Aorta (tissue), 5 donors: Measurements from ENCODE around the gene KIF18B. TPM values are rescaled to one million over a fixed set of nuclear protein-coding genes. Genes with fewer than 3 reads are reported as not detected.
A peak's percentile ranks its signal among the peaks of the same experiment; 100 is the strongest.

Experiments
- ATAC-seq: fragments of 200-7000 bp; cut with Tn5 transposase; one replicate; pipeline ENCODE4 v1.9.1; 2022; ENCODE audit warnings: moderate library complexity; ENCODE audit not compliant: low FRiP score
- DNase-seq, 2 donors: peaks; one replicate each; pipeline ENCODE4 v3.0.0-alpha.2; 2020
- H3K27ac ChIP-seq, 2 donors: one replicate each; pipeline ENCODE4 v1.5.1; 2013; ENCODE audit warnings: low read length in 2 of 2, mild to moderate bottlenecking in 2 of 2, moderate library complexity in 2 of 2, control low read depth in 1 of 2, inconsistent platforms in 1 of 2, low read depth in 1 of 2
- H3K27me3 ChIP-seq, 2 donors: one replicate each; pipeline ENCODE4 v1.6.1; 2013; ENCODE audit warnings: control low read depth in 1 of 2, low read length in 1 of 2, mild to moderate bottlenecking in 1 of 2, moderate library complexity in 1 of 2; ENCODE audit not compliant: insufficient read depth in 2 of 2, control insufficient read depth in 1 of 2
- H3K36me3 ChIP-seq, 2 donors: one replicate each; pipeline ENCODE4 v1.6.1; 2013; ENCODE audit warnings: control low read depth in 1 of 2, low read length in 1 of 2, mild to moderate bottlenecking in 1 of 2; ENCODE audit not compliant: insufficient read depth in 2 of 2, control insufficient read depth in 1 of 2
- H3K4me1 ChIP-seq, 2 donors: one replicate each; pipeline ENCODE4 v1.6.1; 2013; ENCODE audit warnings: low read length in 2 of 2, control low read depth in 1 of 2, mild to moderate bottlenecking in 1 of 2, moderate library complexity in 1 of 2; ENCODE audit not compliant: insufficient read depth in 2 of 2, control insufficient read depth in 1 of 2
- H3K4me3 ChIP-seq, 2 donors: one replicate each; pipeline ENCODE4 v1.5.1; 2013; ENCODE audit warnings: low read length in 2 of 2, control low read depth in 1 of 2, mild to moderate bottlenecking in 1 of 2
- H3K9me3 ChIP-seq: one replicate; pipeline ENCODE4 v1.6.1; 2013; ENCODE audit warnings: mild to moderate bottlenecking, low read length; ENCODE audit not compliant: control insufficient read depth
- WGBS, 2 donors: extraction: QIAGEN DNeasy Blood & Tissue Kit; methylation state at CpG; one replicate each; pipeline ENCODE4 v1.1.7; 2013; 5-methylcytosine and 5-hydroxymethylcytosine counted together
- intact Hi-C, 2 donors: fragments of 100-400 bp; cut with DNase I; formaldehyde crosslinking; loops; one replicate each; pipeline versions ENCODE4 v1.14.2 to v1.15.0; 2022
- polyA plus RNA-seq, 2 donors: library from polyadenylated mRNA; stranded (reverse); fragments of 200-250 nt; gene quantifications; one replicate each; pipeline ENCODE4 v1.2.3, GENCODE V29; 2013
- total RNA-seq, 2 donors: library from RNA; stranded (reverse); fragmentation: NEBNext Ultra II Directional; extraction: Animal tissue kit (Norgen Biotek cat#: 25700); gene quantifications; one replicate each; pipeline ENCODE4 v1.2.1, GENCODE V29; 2021
- donor health status: healthy with polysubstance abuse.
- donor health status: Bipolar disorder and iron deficiency.
- donor health status: DM: no; HTN: no; CAD: no.
- donor health status: DM: no; HTN: no; CAD: no.
- donor health status: DM: yes; HTN: yes; CAD: no.

KIF18B gene
- total and polyA plus RNA-seq, 4 donors: 0.05 to 1.7 (median 0.16) TPM; not detected in 1

GRCh38 chr17:44982113-44982702, 34.6 kb upstream of the KIF18B start:
- intact Hi-C loops: no loop called here
- Histone ChIP-seq H3K27me3 (no peaks in the 10 kb centered on the region), H3K4me3 (no peak overlapping the region), H3K36me3 (no peaks in the 10 kb centered on the region), H3K4me1 (no peaks in the 10 kb centered on the region), H3K9me3 (no peaks in the 10 kb centered on the region), H3K27ac (no peak overlapping the region)
- DNase-seq (no peak), ATAC-seq (no peak)
- 94 to 98% methylated on average over 3 of the region's 3 CpGs for WGBS, 2 donors

DNA sequence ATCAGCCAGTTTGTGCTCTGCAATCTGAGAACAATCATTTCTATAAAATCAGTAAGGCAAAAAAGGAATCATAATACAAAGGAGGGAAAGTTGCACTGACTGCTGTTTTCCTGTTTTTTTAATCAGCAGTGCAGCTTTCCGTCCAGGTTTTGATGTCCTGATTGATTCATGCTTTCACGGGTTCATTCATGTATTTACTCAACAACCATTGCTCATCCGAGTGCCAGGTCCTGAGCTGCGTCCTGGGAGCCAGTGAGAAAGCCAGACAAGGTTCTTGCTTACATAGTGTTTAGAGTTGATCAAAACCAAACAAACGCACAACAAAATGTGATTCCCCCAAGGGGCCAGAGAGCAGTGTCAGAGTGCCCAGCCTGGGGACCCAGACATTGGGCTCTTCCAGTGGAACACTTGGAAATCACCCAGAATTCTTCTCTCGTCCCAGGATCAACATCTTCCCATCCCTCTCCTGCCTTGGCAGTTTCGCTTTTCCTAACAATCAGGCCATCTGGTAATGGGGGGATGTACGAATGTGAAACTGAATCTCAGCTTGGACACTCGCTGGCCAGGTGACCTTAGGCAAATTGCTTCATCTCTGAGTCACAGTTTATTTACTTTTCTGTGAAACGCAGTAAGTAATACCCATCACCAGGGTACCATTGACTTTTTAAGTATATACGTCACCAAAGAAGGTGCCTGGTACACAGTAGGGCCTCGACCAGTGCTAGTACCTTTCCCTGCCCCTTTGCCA, 33.8 kb upstream of the KIF18B start:
- no peak overlapping the region for H3K27ac ChIP-seq
- DNase-seq (no peak), ATAC-seq (no peak)
- H3K9me3 ChIP-seq: no peaks in the 10 kb centered on the region
- WGBS, 2 donors: 59 to 71% methylated on average over 12 of the region's 12 CpGs
- H3K4me3 ChIP-seq: no peak overlapping the region
- H3K36me3 ChIP-seq: no peaks in the 10 kb centered on the region
- H3K4me1 ChIP-seq: no peaks in the 10 kb centered on the region
- H3K27me3 ChIP-seq: no peaks in the 10 kb centered on the region
- intact Hi-C loops: no loop called here

GRCh38 chr17:44979426-44979995, 31.9 kb upstream of the KIF18B start:
- no peak for DNase-seq
- Histone ChIP-seq H3K4me1 (no peaks in the 10 kb centered on the region), H3K4me3 (no peak overlapping the region), H3K27ac (no peak overlapping the region), H3K27me3 (no peaks in the 10 kb centered on the region), H3K9me3 (no peaks in the 10 kb centered on the region), H3K36me3 (no peaks in the 10 kb centered on the region)
- intact Hi-C loops: no loop called here
- 74 to 81% methylated on average over 9 of the region's 9 CpGs for WGBS, 2 donors
- ATAC-seq: no peak

DNA sequence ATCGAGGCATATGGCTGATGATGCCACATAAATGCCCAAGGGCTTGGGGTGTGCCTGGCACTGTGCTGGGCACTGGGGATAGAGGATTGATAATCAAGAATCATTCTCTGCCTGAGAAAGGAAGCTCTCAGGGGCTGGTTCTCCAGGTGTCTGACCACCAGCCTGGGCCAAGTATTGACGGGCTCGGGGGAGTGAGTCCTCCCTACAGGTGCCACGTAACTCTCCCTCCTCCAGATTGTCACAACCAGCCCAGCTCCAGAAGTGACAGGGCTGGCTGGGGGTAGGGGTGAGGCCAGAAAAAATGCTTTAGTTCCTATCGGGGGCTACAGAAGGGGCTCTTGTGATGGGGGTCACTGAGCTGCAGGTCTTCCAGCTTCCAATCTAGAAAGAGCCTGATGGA, 31.2 kb upstream of the KIF18B start:
- ATAC-seq (no peak), DNase-seq (no peak)
- no peaks in the 10 kb centered on the region for H3K36me3 ChIP-seq
- no peak overlapping the region for H3K27ac ChIP-seq
- H3K27me3 ChIP-seq: no peaks in the 10 kb centered on the region
- intact Hi-C loops: no loop called here
- H3K4me1 ChIP-seq: no peaks in the 10 kb centered on the region
- H3K4me3 ChIP-seq: no peak overlapping the region
- no peaks in the 10 kb centered on the region for H3K9me3 ChIP-seq
- 93 to 97% methylated on average over 5 of the region's 5 CpGs for WGBS, 2 donors

DNA sequence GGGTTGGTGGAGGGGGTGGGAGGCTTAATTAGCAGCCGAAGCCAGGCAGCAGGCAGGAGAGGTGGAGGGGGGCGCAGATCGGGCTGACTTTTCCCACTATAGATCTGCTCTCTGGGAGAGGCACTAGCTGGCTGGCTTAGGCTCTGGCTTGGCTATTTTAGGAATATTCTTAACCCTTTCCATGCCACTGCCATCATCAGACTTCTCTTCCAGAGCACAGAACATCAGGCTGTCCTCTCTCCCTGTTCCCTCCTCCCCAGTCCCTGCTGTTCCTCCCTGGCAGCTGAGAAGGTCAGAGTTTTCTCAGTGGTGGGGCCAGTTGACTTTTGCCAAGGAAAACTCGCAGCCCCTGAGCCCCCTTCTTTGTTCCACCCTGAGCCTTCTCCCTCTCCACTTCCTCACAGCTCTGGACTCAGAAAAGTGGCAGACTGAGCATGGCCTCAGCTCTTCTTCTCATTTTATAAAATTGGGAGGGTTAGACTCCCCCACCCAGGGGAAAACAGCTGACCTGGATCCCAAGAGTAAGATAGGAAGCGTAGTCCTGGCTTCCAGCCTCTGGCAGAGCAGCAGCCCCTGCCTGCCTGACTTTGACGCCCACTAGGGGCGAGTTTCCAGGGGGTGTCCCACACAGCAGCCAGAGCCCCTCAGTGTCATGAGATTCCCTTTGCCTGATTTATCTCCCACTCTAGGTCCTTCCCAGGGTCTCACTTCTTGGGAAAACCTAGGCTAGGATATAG, 30.4 kb upstream of the KIF18B start:
- Histone ChIP-seq H3K36me3 (no peaks in the 10 kb centered on the region), H3K9me3 (no peaks in the 10 kb centered on the region), H3K4me1 (no peaks in the 10 kb centered on the region), H3K27ac (no peak overlapping the region), H3K4me3 (no peak overlapping the region), H3K27me3 (no peaks in the 10 kb centered on the region)
- ATAC-seq (no peak), DNase-seq (no peak)
- WGBS, 2 donors: 25 to 37% methylated on average over 7 of the region's 7 CpGs
- intact Hi-C loops: no loop called here

GRCh38 chr17:44977065-44977464, 29.5 kb upstream of the KIF18B start:
- Histone ChIP-seq H3K9me3 (no peaks in the 10 kb centered on the region), H3K27ac (no peak overlapping the region), H3K27me3 (no peaks in the 10 kb centered on the region), H3K36me3 (no peaks in the 10 kb centered on the region), H3K4me1 (no peaks in the 10 kb centered on the region), H3K4me3 (no peak overlapping the region)
- DNase-seq (no peak), ATAC-seq (no peak)
- intact Hi-C loops: no loop called here
- WGBS, 2 donors: 66 to 73% methylated on average over 3 of the region's 3 CpGs

DNA sequence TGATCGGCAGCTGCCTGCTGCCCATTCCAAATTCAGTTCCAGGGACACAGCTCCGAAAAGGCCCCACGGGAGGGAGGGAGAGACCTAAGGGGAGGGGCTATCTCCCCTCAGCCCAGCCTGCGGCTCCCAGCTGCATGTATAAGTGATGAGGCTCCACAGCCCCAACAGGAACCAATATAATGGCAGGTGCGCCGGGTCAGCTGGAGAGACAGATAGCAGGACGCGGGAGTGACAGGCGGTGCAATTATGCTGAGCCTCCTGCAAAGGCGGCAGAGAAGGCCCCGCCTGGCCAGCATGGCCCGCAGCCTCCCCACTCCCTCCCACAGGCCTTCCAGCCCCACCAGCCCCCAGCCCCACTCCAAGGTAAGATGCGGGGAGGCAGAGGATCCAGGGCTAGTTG, 28.6 kb upstream of the KIF18B start:
- no peaks in the 10 kb centered on the region for H3K36me3 ChIP-seq
- intact Hi-C loops: no loop called here
- no peak overlapping the region for H3K27ac ChIP-seq
- H3K4me3 ChIP-seq: no peak overlapping the region
- H3K4me1 ChIP-seq: no peaks in the 10 kb centered on the region
- no peaks in the 10 kb centered on the region for H3K9me3 ChIP-seq
- no peaks in the 10 kb centered on the region for H3K27me3 ChIP-seq
- ATAC-seq (no peak), DNase-seq (no peak)
- WGBS, 2 donors: 90 to 93% methylated on average over 13 of the region's 13 CpGs

DNA sequence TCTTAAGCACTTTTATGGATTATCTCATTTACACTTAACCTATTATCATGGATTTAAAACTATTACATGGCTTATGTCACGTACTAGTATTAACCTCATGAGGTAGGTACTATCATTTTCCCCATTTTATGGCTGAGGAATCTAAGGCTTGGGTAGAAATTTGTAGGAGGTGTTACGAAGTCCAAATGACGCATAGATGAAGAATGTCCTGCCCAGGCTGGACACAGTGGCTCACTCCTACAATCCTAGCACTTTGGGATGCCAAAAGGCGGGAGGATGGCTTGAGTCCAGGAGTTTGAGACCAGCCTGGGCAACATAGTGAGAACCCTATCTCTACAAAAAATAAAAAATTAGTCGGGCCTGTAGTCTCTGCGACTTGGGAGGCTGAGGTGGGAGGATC, 25.4 kb upstream of the KIF18B start:
- WGBS, 2 donors: 38 to 41% methylated on average over 6 of the region's 6 CpGs
- H3K27me3 ChIP-seq: no peaks in the 10 kb centered on the region
- no peaks in the 10 kb centered on the region for H3K36me3 ChIP-seq
- H3K27ac ChIP-seq: no peak overlapping the region
- intact Hi-C loops: no loop called here
- no peaks in the 10 kb centered on the region for H3K4me1 ChIP-seq
- H3K9me3 ChIP-seq: no peaks in the 10 kb centered on the region
- DNase-seq (peak in 1 of 2 donors; percentile 64), ATAC-seq (no peak)
- no peak overlapping the region for H3K4me3 ChIP-seq
